GM13976 (cell line): ENCODE measurements around the gene DUOXA2.

Experiments used
- DNase-seq: peaks from one replicate; pipeline ENCODE4 v3.0.0; 2012; ENCODE audit warnings: low spot score
- in situ Hi-C: fragments of 300-500 bp; cut with MboI; formaldehyde crosslinking; loops from one replicate; pipeline ENCODE4 v1.12.0; 2022; ENCODE audit warnings: low sequenced_read_pairs, mixed read lengths, inconsistent platforms; ENCODE audit not compliant: unreplicated experiment
- TF ChIP-seq, protein P1 (sequence below): IDR thresholded peaks from 2 replicates; pipeline ENCODE4 v1.5.1; 2012; ENCODE audit warnings: borderline replicate concordance, mild to moderate bottlenecking; ENCODE audit not compliant: insufficient read depth; ENCODE audit errors: extremely low read depth, missing control alignments, control extremely low read depth

DUOXA2 gene

DNA sequence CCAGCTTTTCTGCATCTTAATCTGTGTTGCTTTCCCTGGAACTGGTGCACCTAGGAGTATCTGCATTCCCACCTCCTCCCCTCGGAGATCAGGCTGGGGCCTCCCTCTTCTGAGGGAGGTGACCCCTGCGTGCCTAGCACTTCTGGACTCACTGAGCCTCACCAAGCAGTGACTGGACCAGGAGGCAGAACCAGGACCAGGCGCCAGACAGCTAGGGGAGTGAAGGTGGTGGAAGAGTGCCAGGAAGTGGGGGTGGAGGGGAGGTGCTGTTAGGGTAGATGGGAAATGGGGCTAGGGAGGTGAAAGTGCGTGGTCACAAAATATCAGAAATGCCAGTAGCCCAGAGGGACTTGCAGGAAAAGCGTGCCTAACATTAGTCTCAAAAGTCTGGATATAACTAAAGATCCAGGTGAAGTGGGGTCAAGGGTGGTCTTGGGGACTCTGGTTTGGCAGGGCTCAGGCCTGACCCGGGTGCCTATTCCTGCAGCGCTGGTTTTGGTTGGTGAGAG, 1.2 kb downstream of the DUOXA2 start:
- DNase-seq: no peak
- in situ Hi-C loops: loop anchor here (25.0 kb wide), 1 partner anchor 153 kb away; the partner anchor contains the start of gene TERB2
- TF ChIP-seq, protein P1, sequence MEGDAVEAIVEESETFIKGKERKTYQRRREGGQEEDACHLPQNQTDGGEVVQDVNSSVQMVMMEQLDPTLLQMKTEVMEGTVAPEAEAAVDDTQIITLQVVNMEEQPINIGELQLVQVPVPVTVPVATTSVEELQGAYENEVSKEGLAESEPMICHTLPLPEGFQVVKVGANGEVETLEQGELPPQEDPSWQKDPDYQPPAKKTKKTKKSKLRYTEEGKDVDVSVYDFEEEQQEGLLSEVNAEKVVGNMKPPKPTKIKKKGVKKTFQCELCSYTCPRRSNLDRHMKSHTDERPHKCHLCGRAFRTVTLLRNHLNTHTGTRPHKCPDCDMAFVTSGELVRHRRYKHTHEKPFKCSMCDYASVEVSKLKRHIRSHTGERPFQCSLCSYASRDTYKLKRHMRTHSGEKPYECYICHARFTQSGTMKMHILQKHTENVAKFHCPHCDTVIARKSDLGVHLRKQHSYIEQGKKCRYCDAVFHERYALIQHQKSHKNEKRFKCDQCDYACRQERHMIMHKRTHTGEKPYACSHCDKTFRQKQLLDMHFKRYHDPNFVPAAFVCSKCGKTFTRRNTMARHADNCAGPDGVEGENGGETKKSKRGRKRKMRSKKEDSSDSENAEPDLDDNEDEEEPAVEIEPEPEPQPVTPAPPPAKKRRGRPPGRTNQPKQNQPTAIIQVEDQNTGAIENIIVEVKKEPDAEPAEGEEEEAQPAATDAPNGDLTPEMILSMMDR: no peak

DNA sequence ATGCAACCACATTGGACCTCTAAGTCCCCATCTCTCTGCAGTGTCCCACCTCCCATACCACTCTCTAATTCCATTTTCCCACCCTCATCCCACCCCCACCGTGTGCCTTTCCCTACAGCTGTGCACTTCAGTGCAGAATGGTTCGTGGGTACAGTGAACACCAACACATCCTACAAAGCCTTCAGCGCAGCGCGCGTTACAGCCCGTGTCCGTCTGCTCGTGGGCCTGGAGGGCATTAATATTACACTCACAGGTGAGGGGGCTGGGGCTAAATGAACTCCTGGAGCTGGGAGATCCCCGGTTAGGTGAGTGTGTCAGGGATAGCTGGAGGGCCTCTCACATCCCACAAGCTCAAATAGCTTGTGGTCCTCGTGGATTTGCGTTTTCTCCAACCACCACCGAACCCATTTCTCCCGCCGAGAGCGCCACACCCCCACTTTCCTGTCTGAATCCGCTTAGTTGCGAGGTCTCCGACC, 1.9 kb downstream of the DUOXA2 start:
- TF ChIP-seq, protein P1: no peak
- in situ Hi-C loops: loop anchor here (25.0 kb wide), 1 partner anchor 154 kb away; the partner anchor contains the start of gene TERB2
- DNase-seq: no peak

DNA sequence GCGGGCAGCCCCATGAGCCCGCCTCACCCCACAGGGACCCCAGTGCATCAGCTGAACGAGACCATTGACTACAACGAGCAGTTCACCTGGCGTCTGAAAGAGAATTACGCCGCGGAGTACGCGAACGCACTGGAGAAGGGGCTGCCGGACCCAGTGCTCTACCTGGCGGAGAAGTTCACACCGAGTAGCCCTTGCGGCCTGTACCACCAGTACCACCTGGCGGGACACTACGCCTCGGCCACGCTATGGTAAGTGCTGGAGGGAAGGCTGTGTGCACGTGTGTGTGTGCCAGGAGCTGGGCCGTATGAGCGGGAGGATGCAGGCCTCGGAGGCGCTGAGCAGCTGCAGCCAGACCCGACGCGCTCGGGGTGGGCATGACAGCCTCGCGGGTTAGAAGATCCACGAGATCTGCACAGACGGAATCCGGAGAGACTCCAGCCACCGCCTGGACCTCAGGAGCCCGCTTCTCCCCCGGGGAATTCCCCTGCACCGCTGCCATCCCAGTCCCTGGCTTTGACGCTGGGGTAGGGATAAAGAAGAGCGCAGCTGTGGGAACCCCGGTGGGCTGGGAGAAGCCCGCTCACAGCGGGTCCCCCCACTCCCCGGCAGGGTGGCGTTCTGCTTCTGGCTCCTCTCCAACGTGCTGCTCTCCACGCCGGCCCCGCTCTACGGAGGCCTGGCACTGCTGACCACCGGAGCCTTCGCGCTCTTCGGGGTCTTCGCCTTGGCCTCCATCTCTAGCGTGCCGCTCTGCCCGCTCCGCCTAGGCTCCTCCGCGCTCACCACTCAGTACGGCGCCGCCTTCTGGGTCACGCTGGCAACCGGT, 2.6 kb downstream of the DUOXA2 start:
- in situ Hi-C loops: loop anchor here (25.0 kb wide), 1 partner anchor 154 kb away; the partner anchor contains the start of gene TERB2
- TF ChIP-seq, protein P1: no peak

DNA sequence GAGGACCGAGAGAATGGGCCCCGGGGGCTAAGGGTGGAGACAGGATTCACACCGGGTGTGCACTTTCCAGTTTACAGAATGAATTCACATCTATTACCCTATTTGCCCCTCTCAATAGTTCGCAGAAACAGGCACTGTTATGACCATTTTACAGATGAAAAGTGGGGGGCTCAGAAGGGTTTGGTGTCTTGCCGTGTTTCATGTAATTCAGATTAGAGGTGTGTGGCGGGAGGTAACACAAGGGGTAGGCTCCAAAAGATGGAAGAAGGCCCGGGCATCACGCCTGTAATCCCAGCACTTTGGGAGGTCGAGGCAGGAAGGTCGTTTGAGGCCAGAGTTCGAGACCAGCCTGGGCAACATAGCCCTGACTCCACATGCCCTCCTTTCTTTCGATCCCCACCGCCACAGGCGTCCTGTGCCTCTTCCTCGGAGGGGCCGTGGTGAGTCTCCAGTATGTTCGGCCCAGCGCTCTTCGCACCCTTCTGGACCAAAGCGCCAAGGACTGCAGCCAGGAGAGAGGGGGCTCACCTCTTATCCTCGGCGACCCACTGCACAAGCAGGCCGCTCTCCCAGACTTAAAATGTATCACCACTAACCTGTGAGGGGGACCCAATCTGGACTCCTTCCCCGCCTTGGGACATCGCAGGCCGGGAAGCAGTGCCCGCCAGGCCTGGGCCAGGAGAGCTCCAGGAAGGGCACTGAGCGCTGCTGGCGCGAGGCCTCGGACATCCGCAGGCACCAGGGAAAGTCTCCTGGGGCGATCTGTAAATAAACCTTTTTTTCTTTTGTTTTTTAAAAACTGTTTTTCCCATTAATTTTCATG, 3.4 kb downstream of the DUOXA2 start:
- TF ChIP-seq, protein P1: no peak

More for the DNA sequence above, 2.6 kb downstream of the DUOXA2 start:
- DNase-seq: no peak

DNA sequence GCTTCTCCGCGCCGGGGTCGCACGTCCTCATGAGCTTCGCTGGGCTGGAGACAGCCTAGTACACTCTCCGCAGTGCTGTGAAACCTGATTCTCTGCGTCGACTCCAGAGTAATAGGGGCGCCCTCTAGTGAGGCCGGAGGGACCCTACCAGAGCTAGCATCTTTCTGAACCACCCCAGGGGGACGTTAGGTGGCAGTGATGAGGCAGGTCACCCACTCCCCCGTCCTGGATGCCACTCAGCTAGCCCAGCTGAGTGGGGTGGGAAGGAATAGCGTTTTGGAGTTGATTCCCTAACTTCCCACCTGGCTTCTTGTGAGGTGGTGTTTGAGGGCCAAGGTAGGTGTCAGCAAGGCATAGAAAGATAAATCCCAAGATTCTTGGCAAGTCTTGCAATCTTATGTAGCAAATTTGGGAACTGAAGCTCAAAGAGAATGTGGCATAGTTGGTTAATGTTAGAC, 4.0 kb downstream of the DUOXA2 start:
- in situ Hi-C loops: loop anchor here (25.0 kb wide), 1 partner anchor 156 kb away; the partner anchor contains the start of gene TERB2
- TF ChIP-seq, protein P1: peak; percentile 99
- DNase-seq: peak; percentile 93

More for the DNA sequence above, 3.4 kb downstream of the DUOXA2 start:
- no peak for DNase-seq
- in situ Hi-C loops: loop anchor here (25.0 kb wide), 1 partner anchor 155 kb away; the partner anchor contains the start of gene TERB2

DNA sequence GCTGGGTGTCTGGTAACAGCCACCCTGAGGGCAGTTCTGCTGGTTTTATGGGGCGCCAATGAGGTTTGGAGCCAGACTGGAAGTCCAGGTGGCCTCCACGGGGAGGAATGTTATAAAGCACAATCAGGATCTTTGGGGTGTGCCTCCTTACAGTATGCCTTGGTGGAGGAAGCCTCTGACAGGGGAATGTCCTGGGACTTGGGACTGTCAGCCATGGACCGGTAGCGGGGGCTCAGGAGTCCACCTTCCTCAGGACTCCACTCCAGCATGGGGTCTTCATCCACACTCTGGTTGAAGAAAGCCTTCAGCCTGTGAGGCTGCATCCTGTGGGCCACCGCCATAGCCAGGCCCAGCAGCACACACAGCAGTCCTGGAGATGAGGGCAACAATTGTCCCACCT, 4.9 kb downstream of the DUOXA2 start:
- DNase-seq: no peak
- in situ Hi-C loops: loop anchor here (25.0 kb wide), 1 partner anchor 157 kb away; the partner anchor contains the start of gene TERB2
- TF ChIP-seq, protein P1: no peak
